Keratinocyte (primary cell): ENCODE data around the gene SEMA4D.

Experiments used
- CTCF ChIP-seq, 3 experiments: IDR thresholded peaks in 1 of 3; conservative IDR thresholded peaks in 1 of 3; optimal IDR thresholded peaks in 1 of 3; 2 replicates in 2 of 3; 3 replicates in 1 of 3; pipeline versions ENCODE3 to v1.5.1; 2011; ENCODE audit warnings: low read length in 3 of 3, mild to moderate bottlenecking in 3 of 3, moderate library complexity in 2 of 3, control low read depth in 1 of 3, inconsistent platforms in 1 of 3; ENCODE audit not compliant: insufficient read depth in 2 of 3; ENCODE audit errors: extremely low read depth in 1 of 3
- EZH2 ChIP-seq: IDR thresholded peaks from one replicate; pipeline ENCODE4 v1.6.1; 2012; ENCODE audit warnings: inconsistent platforms, mild to moderate bottlenecking, low read length, moderate library complexity

GRCh38 chr9:89531766-89532165 lies 33.9 kb upstream of the SEMA4D start:
- TF ChIP-seq CTCF (optimal IDR thresholded peaks at IDR 0.05 in 1 of 3, IDR thresholded peaks at IDR 0.05 in 1 of 3, conservative IDR thresholded peaks at IDR 0.05 in 1 of 3; ENCODE audit: extremely low read depth in 1 of 3, insufficient read depth in 2 of 3, low read length in 3 of 3) (no peak), EZH2 (no peak)
